Measurements from ENCODE around the gene OCEL1. TPM values are rescaled to one million over a fixed set of nuclear protein-coding genes. Genes with fewer than 3 reads are reported as not detected.

The OCEL1 gene
- total RNA-seq, 1 experiment from 2014 or later: 5.6 TPM

- Histone ChIP-seq H2AFZ (ENCODE audit: low read length) (no peak overlapping the region), H3K9ac (ENCODE audit: low read length) (no peak overlapping the region), H4K20me1 (ENCODE audit: low read length) (peaks cover 13% of the 10 kb centered on the region), H3K79me2 (ENCODE audit: low read length) (peaks cover 63% of the 10 kb centered on the region), H3K4me3 (ENCODE audit: low read length) (no peak overlapping the region), H3K27ac (ENCODE audit: low read length) (no peak overlapping the region), H3K4me2 (ENCODE audit: low read length) (no peak overlapping the region), H3F3A (ENCODE audit: low read length, unreplicated experiment) (no peaks in the 10 kb centered on the region), H3K27me3 (ENCODE audit: low read length) (no peaks in the 10 kb centered on the region), H3K36me3 (ENCODE audit: low read depth, low read length) (peaks cover 10% of the 10 kb centered on the region; the same call in 1 of the 2 replicates), H3K4me1 (ENCODE audit: insufficient read depth, low read length) (peaks cover 2% of the 10 kb centered on the region; the same call in 1 of the 2 replicates), H3K9me3 (ENCODE audit: low read length) (no peaks in the 10 kb centered on the region), H3K9me2 (replicated peaks; ENCODE audit: low read length) (no peaks in the 10 kb centered on the region)
- intact Hi-C loops (cut with micrococcal nuclease): no loop called here
- BruUV-seq (replicated peaks): no TSS peak
- TF ChIP-seq CTCF (conservative IDR thresholded peaks at IDR 0.05; ENCODE audit: low read depth, low read length): no peak
- ATAC-seq (no peak), DNase-seq (no peak)
- ChIA-PET CTCF (no interaction called here), POLR2A (ENCODE audit: unreplicated experiment) (no interaction called here)
Observed at GRCh38 chr19:17240826-17241399, 14.9 kb downstream of the OCEL1 start.

- CTCF ChIA-PET: no interaction called here
- Histone ChIP-seq H3K27me3 (ENCODE audit: low read length) (no peaks in the 10 kb centered on the region), H3K9me2 (replicated peaks; ENCODE audit: low read length) (no peaks in the 10 kb centered on the region), H3F3A (ENCODE audit: low read length, unreplicated experiment) (no peaks in the 10 kb centered on the region), H3K4me2 (ENCODE audit: low read length) (peak overlapping the region; percentile 95), H3K4me3 (ENCODE audit: low read length) (peak overlapping the region; percentile 84; the same call in 1 of the 2 replicates), H3K27ac (ENCODE audit: low read length) (no peak overlapping the region), H3K4me1 (ENCODE audit: insufficient read depth, low read length) (peaks cover 15% of the 10 kb centered on the region), H3K36me3 (ENCODE audit: low read depth, low read length) (peaks cover 10% of the 10 kb centered on the region; the same call in 1 of the 2 replicates), H3K9ac (ENCODE audit: low read length) (no peak overlapping the region), H3K79me2 (ENCODE audit: low read length) (peaks cover 55% of the 10 kb centered on the region), H2AFZ (ENCODE audit: low read length) (no peak overlapping the region), H4K20me1 (ENCODE audit: low read length) (peaks cover 13% of the 10 kb centered on the region), H3K9me3 (ENCODE audit: low read length) (no peaks in the 10 kb centered on the region)
- TF ChIP-seq CTCF (conservative IDR thresholded peaks at IDR 0.05; ENCODE audit: low read depth, low read length) (no peak), EZH2phosphoT487 (IDR thresholded peaks at IDR 0.05; ENCODE audit: borderline replicate concordance, low read length) (no peak), EZH2 (IDR thresholded peaks at IDR 0.05; ENCODE audit: low read length, unreplicated experiment) (no peak)
- ATAC-seq (no peak), DNase-seq (no peak)
- POLR2A ChIA-PET (ENCODE audit: unreplicated experiment): no interaction called here
- BruUV-seq (replicated peaks): no TSS peak
- intact Hi-C loops (cut with micrococcal nuclease): no loop called here
Observed at GRCh38 chr19:17242431-17243208, 16.6 kb downstream of the OCEL1 start.
